HPDE6-E6E7 (cell line): Measurements from ENCODE around the gene ADNP2.
"Not testable (repeated sequence)": the region's sequence is repeated elsewhere in the genome, so short reads cannot be mapped to it uniquely, and the experiment has no call there.

Source experiments
- DNase-seq: peaks from one replicate; pipeline ENCODE4 v3.0.0; 2011; ENCODE audit warnings: missing footprints; ENCODE audit errors: extremely low spot score

The ADNP2 gene

DNA sequence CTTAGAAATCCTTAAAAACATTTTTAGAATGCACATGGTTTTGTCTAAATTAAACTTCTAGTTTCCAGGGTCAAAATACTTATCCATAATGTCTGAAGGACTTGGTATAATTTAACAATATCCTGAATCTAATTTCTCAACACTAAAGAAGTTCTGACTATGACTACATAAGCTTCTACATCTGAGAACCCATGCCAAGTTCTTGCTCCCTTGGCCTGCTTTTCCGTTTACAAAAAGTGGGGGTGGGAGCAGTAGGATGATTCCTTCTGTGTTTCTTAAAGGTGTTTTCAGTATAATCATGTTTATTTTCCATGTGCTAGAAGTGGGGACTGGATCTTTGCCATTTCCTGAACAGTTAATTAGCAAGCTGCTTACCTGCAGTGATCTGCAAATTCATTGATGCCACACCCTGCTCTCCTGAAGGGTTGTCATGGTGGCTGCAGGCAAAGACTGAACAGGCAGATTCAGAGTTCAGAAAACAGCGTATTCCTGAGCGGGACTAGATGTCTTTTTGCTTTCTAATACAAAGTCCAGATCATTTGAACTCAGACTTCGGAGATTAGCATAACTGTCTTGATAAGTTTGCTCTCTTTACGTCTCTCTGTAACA lies 36.2 kb downstream of the ADNP2 start:
- DNase-seq, result no peak

DNA sequence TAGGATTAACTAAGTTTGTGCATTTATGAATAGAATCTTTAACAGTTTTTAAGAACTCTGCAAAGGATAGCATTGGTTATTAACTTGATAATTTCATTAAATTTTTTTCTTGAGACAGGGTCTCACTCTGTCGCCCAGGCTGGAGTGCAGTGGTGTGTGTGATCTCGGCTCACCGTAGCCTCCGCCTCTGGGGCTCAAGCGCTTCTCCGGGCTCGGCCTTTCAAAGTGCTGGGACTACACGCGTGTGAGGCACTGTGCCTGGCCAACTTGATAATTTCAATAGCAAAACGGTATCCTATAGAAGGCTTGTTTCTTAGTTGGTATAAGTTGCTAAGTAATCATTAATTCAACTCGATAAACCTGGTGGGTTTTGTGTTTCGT lies 38.0 kb downstream of the ADNP2 start:
- no peak for DNase-seq

DNA sequence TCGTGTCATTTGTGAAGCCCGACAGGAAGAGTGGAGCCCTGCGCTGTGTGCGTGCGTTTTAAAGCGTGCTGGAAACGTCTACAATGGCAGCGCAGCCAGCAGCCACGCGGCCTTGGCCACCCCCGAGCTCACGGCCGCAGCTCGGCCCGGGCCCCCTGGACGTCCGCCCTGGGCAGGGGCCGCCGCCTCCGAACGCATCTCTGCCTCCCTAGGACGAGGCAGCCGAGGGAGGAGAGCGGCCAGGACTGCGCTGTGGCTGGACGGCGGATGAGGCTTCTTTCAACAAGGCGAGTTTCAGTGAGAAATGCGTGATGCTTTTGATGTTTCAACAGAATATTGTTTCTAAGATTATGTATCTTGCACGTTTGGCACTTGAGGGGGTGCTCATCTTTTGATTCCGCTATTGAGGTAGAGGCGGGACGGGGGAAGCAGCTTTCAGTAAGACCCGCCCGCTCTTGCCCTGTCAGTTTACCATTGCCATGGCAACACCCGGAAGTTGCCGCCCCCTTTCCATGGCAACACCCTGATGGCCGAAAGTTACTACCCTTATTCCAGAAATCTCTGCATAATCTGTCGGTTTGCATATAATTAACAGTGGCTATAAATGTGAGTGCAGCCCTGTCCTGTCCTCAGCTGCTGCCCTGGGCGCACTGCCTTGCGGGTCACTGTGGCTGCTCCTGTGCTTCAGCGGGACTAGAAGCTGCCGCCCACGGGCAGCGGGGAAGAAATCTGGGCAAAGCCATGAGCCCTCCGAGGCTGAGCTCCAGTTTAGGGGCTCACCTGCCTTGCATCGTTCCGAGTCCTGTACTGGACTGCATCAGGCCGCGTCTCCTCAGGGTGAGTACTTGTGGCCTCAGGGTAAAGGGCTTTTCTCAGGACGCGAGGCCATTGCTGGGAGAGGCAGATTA lies 38.6 kb downstream of the ADNP2 start:
- DNase-seq, result no peak

DNA sequence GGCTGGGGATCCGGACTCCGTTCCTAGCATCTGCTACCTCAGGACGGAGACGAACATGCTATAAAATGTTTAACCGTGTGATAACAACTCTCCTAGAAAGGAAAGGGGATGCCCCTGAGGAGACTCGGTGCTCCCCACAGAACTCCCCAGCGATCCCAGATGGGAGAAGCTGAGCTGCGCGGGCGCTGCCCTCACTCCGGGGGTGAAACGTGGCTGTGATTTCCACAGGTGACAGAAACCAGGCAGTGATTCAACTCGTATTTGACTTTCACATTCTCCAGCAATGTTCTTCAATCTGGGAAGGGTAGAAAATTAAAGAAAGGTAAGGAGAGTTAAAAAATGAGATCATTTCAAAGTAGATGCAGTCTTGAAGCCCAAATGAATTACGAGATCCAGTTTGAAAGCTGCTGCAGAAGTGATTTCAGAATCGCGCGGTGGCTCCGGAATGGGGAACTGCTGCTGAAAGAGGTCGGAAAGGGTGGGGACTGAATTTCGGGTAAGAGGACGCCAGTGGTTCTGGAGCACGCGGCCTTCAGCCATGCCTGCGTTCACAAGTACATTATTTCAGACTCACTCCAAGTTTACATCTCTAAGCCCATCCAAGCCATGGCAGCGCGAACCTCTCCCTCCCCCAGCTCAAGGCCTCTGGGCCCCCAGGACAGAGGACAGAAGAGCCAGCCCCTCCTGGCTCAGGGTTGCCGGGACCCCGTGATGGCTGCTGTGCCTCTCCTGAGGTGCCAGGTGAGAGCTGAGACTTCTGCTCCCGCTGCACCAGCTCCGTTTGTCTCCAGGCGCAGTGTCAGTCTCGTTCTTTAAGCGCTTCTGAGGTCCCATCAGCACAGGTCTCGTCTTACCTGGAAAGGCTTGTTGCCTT lies 39.5 kb downstream of the ADNP2 start:
- no peak for DNase-seq

DNA sequence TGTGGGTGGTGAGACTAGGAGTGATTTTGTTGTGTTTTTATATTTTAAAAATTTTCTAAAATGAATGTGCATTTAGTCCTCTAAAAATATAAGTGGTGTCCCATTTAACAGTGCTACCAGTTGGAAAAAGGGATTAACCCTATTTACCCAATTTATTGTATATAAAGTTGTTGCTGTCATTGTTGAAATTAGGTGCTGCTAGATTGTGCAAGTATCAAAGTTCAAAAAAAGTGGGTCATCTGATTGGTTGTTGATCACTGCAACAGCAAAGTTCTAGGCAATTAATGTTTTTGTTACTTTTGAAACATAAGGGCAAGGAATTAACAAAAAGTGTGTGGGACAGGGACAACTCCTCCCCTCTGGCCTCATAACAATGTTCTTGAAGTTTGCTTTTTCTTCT lies 40.6 kb downstream of the ADNP2 start:
- DNase-seq, result no peak

DNA sequence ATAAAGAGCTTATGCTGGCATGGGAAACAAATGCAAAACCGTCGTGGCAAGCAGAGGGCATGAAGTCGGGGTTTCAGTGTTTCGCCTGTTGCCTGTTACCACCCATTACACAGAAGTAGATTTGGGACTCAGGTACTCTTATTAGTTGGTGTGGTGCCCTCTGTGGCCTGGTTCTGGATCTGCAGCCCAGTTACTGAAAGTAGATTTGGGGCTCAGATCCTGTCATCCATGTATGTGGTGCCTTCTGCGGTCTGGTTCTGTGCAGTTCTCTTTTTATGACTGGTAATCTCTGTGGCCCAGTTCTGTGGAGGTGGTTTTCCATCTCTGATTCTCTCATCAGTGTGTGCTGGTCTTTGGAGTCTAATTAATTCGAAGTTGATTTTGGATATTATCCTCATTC lies 45.2 kb downstream of the ADNP2 start:
- DNase-seq, result no peak

DNA sequence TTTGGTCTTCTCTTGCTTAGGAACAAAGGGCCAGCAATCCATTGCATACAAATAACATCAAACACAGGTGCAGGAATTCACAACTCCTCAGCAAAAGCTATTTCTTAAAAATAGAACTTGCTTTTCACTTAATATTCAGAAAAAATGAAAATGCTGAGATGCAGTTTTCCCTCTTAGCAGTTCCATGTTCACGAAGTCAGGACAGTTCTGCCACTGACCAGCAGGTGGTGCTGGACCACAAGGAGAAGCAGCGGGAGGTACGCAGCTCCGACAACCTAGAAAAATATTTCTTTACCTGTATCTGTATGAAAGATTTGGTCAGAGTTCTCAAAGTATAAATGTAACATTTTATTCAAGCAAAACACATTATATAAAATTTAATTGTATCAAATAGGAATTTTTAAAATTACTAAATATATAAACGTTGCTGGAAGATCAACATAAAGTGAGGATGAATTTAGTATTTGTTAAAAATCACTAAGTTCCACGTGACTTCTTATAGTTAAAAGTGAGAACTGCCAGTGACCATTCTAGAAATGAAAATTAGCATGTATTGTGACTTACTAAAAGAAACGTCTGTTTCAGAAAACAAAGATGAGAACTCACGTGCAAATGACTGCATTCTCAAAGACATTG lies 48.8 kb downstream of the ADNP2 start:
- peak; percentile 39 for DNase-seq

DNA sequence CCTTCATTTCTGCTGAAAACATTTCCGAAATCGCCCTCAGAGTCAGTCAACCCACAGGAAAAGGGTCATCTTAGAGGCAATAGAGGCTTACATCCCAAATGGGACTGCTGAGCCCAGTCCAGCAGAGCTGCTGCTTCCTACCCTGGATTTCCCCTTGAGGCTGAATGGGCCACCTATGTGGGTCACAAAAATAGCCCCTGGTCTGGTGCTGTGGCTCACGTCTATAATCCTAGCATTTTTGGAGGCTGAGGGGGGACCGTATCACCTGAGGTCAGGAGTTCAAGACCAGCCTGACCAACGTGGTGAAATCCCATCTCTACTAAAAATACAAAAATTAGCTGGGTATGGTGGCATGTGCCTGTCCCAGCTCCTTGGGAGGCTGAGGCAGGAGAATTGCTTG lies 49.3 kb downstream of the ADNP2 start:
- DNase-seq, result no peak

DNA sequence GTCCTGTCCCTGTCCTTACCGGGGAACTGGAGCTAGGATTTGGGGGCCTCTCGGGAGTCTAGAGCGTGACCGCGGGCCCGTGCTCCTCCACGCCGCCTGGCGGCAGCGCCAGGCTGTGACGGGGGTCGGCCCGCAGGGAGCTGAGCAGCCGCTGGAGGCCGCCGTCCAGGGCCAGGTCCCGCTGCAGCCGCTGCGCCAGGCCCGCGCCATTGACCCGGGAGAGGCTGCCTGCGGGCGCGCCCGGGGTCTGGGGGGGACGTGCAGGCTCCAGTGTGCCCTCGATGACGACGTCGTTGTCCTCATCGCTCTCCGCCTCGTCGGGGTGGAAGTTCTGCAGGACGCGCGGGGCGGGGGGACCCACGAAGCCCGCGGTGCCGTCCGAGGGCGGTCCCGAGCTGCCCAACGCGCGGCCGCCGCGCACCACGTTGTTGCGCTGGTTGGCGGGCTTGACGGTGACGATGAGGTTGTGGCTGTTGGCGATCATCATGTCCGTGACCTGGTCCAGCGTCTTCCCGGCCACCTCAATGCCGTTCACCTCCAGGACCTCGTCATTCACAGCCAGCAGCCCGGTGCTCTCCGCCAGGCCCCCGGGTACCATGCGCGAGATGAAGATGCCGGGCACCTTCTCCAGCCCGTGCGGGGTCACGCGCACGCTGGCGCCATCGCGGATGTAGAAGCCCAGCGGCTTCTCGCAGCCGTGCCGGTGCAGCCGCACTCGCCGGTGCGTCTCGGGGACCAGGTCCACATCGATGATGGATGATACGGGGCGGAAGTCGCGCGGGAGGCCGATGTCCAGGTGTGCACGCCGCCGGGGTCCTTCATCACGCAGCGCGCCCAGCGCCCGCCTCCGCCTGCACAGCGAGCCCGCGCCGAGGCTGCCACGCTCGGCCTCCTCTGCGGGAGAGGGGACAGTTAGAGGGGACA lies 50.9 kb downstream of the ADNP2 start:
- DNase-seq, result no peak

DNA sequence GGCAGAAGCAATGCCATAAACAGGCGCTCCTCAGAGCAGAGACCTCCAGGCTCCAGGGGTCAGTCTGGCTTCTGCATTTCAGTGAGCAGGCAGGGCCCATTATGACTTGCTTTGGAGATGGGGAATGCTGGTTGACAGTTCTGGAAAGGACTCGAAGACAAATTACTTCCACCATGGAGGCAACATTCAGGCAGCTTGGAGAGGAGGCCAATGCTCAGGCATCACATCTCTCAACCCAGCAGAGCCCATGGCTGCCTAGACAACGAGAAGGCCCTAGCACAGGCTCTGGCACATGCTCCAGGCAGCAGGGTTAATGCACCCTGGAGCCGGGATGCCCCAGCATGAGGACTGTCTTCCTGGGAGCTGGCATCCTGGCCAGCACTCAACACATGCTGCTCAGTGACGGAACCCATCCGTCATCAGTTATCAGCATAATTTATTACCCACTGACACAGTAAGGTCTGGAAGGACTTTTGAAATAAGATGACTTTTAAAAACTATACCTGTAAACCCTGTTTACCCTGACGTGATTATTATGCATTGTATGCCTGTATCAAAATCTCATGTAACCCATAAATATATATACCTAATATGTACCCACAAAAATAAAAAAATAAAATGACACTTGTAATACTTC lies 52.8 kb downstream of the ADNP2 start:
- DNase-seq, result no peak

DNA sequence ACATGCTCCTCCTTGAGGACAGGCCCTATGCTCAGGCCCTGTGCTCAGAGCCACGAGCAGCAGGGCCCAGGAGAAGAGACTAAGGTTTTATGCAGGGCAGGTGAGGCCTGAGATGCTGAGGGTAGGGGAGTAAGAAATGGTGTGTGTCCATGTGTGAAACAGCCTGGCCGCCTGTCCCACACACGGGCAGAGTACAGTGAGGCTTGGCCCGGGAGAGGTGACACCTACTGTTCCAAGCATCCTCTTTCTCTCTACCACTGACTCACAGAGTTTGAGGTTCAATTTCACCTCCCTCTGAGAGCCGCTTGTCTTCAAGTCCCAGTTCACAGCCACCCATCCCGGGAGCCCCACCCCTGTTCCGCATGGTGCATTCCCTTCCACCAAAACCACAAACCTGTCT lies 54.1 kb downstream of the ADNP2 start:
- no peak for DNase-seq

DNA sequence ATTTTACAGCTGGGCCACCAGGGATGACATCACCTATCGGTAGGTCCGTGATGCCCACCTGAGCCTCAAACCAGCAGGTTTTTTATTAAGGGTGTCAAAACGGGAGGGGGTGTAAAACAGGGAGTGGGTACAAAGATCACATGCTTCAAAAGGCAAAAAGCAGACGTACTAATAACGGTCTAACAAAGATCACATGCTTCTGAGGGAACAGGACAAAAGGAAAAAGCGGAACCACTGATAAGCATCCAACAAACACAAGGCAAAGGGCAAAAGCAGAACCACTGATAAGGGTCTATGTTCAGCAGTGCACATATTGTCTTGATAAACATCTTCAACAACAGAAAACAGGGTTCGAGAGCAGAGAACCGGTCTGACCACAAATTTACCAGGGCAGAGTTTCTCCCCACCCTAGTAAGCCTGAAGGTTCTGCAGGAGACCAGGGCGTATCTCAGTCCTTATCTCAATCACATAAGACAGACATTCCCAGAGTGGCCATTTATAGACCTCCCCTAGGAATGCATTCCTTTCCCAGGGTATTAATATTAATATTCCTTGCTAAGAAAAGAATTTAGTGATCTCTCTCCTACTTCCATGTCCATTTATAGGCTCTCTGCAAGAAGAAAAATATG lies 55.8 kb downstream of the ADNP2 start:
- DNase-seq, result not testable (repeated sequence)

DNA sequence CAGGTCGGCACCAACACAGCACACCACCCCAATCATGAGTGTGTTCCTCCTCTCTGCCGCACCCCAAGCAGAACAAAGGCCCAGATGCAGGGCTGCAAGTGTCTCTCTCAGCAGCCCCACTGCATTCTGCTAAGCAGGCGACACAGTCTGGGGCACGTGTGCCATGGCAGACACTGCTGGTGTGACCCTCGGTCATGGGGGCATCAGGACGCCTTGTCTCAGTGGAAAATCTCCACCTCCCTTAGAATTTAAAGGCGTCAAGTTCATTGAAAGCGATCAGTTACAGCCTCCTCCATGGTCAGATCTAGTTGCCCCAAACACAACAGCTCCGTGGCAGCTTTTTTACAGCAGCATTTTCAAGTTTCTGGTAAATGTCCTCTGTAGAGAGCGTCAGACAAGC lies 57.2 kb downstream of the ADNP2 start:
- no peak for DNase-seq

DNA sequence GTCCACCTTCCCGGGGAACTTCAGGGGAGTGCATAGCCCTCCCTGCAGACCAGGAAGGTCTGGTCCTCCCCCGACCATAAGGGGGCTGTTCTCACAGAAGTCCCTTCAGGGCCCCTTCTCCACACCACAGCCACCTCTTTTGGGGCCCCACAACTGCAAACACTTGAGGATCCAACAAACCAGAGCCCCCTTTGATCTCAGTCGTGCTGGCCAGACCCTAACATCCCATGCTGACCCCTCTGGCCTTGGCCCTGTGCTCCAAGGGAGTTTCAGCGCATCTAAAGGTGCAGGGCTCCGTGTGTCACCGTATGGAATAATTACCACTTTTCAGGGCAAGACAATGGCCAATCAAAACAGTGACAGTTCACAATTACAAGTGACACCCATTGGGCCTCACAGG lies 57.7 kb downstream of the ADNP2 start:
- DNase-seq, result no peak

DNA sequence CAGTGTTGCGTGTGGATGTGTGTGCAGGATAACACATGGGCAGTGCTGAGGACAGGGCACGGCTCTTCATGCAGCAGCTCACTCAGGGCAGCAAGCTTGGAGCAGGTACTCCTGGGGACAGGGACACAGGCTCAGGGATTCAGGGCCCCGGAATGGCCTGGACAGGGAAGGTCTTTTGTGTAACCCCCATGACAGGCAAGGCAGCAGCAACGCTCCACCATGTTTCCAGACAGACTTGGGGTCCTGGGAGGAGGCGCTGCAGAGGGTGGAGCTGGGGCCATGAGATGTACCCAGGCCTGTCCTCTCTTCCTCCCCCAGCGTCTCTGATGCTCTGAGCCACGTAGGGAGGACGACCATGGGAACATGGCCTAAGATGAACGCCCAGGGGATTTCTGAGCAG lies 58.3 kb downstream of the ADNP2 start:
- DNase-seq, result no peak

DNA sequence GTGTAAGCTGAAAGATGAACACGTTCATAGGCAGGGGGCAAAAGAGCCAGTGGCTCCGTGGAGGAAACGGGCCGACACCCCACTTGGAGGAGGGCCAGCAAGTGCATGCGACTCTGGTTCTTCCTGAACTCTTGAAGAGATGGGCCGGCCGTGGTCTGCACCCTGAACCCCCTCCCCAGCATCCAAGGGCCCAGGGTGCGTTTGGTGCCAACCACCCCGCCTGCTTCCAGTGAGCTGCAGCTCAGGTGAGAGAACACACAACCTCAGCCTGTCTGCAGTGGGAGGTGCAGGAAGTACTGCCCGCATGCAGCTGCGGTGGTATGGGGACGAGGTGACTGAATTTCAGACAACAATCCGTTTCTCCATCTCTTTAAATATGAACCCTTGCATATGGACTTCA lies 58.9 kb downstream of the ADNP2 start:
- DNase-seq, result no peak

DNA sequence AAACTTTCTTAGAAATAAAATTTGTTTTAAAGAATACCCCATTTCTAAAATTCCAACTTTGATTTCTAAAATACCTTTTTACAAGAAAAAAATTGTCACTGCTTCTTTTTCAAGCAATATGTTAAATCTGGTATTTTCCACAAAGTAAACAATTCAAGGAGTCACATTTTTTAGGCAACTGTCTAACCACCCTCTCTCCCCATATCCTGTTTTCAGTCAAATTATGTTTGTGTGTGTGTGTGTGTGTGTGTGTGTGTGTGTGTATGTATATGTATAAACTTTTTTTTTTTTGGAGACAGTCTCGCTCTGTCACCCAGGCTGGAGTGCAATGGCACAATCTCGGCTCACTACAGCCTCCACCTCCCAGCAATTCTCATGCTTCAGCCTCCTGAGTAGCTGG lies 59.3 kb downstream of the ADNP2 start:
- DNase-seq, result no peak

DNA sequence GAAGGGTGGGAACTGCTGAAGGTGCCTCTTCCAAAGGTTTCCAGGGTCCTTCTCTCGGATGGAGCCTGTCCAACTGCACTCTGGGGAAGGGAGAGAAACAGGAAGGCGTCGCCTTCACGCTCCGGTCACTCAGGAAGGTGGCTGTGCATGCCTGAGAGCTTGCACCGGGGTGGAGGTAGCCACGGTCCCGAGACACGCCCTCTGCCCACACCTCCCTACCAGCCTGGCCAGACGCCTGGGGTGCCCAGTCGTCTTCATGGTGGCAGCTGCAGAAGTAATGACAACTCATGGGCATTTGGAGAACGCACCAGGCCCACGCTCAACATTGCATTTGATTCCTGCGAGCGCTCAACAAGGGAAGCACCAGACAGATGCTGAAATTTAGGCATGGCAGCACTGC lies 59.9 kb downstream of the ADNP2 start:
- DNase-seq, result no peak

DNA sequence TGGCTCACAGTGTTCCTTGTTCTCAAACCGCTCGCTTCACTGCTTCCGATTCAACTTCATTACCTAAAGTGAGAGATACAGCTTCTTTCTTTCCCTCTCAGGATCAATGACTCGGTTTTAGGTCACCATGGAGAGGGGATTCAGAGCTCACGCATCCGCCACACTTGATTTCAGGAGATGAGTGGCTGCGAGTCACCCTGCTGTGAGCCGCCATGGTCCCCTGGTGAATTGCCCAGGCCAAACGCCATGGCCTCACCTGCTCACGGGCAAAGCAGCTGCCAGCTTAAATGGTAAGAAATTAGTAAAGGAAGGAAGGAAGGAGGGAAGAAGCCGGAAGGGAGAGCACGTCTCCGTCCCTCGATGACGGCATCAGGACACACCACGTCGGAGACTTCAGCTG lies 60.5 kb downstream of the ADNP2 start:
- no peak for DNase-seq
